H1 (cell line): ENCODE results near the gene GNG7. TPM values are rescaled to one million over a fixed set of nuclear protein-coding genes. Genes with fewer than 3 reads are reported as not detected.

Source experiments
- CTCF ChIA-PET: fragments of 300-600 bp; sonication (Branson Sonifier 250); formaldehyde crosslinking; loops from one replicate; lab custom pipeline; 2021; ENCODE audit not compliant: partially characterized antibody; lab: Charles Lee
- POLR2A ChIA-PET: fragments of 300-600 bp; sonication (Branson Sonifier 250); formaldehyde crosslinking; loops from one replicate; lab custom pipeline; 2021; ENCODE audit warnings: inconsistent platforms; ENCODE audit not compliant: partially characterized antibody; lab: Charles Lee
- DNase-seq, 2 experiments: peaks; one replicate each; pipeline versions ENCODE4 v3.0.0 to v3.0.0-alpha.2; 2010 to 2022; ENCODE audit warnings: low spot score in 2 of 2, low read depth in 1 of 2, mixed read lengths in 1 of 2
- FAIRE-seq: peaks from 2 replicates; lab custom pipeline; 2011; peaks lifted over from hg19 to GRCh38; lab: Jason Lieb, UNC
- H2AFZ ChIP-seq: 2 replicates; pipeline ENCODE4 v1.8.1; 2012; ENCODE audit warnings: low read length, inconsistent platforms
- H2AK5ac ChIP-seq: 2 replicates; pipeline ENCODE4 v1.6.1; 2013; ENCODE audit warnings: low read depth, low read length
- H2BK120ac ChIP-seq: replicated peaks from 2 replicates; pipeline ENCODE3; 2013; ENCODE audit warnings: low read depth, low read length, inconsistent platforms
- H2BK12ac ChIP-seq: 2 replicates; pipeline ENCODE4 v1.6.1; 2013; ENCODE audit warnings: low read depth, low read length
- H2BK15ac ChIP-seq: 2 replicates; pipeline ENCODE4 v1.6.1; 2013; ENCODE audit warnings: low read length
- H2BK20ac ChIP-seq: 2 replicates; pipeline ENCODE4 v1.6.1; 2013; ENCODE audit warnings: low read length
- H2BK5ac ChIP-seq: 2 replicates; pipeline ENCODE4 v1.6.1; 2013; ENCODE audit warnings: low read depth, low read length
- H3K14ac ChIP-seq: 2 replicates; pipeline ENCODE4 v1.6.1; 2013; ENCODE audit warnings: inconsistent platforms; ENCODE audit not compliant: insufficient read length
- H3K18ac ChIP-seq: 2 replicates; pipeline ENCODE4 v1.6.1; 2013; ENCODE audit warnings: low read length; ENCODE audit errors: extremely low read depth
- H3K23ac ChIP-seq: 2 replicates; pipeline ENCODE4 v1.6.1; 2013; ENCODE audit warnings: inconsistent platforms; ENCODE audit not compliant: insufficient read length
- H3K23me2 ChIP-seq: 2 replicates; pipeline ENCODE4 v1.6.1; 2013; ENCODE audit warnings: low read depth, low read length
- H3K27ac ChIP-seq: 2 replicates; pipeline ENCODE4 v1.6.1; 2011; ENCODE audit warnings: low read depth, low read length, inconsistent platforms
- H3K27me3 ChIP-seq, 4 experiments: replicated peaks in 1 of 4; 1 replicate in 1 of 4; 2 replicates in 3 of 4; pipeline versions ENCODE4 v1.6.1 to v1.8.1; 2011 to 2013; ENCODE audit warnings: low read length in 3 of 4, mild to moderate bottlenecking in 3 of 4, inconsistent platforms in 2 of 4, mixed read lengths in 2 of 4, moderate library complexity in 1 of 4; ENCODE audit not compliant: control insufficient read depth in 3 of 4, insufficient read depth in 3 of 4; ENCODE audit errors: extremely low read depth in 1 of 4
- H3K36me3 ChIP-seq, 4 experiments: 2 replicates each; pipeline versions ENCODE4 v1.6.1 to v1.8.1; 2011 to 2013; ENCODE audit warnings: mild to moderate bottlenecking in 4 of 4, low read length in 3 of 4, moderate library complexity in 2 of 4, control low read depth in 1 of 4, inconsistent platforms in 1 of 4; ENCODE audit not compliant: insufficient read depth in 4 of 4, control insufficient read depth in 2 of 4
- H3K4ac ChIP-seq: replicated peaks from 2 replicates; pipeline ENCODE3; 2013; ENCODE audit warnings: low read length, low read depth, mixed read lengths, inconsistent platforms; ENCODE audit not compliant: insufficient read length
- H3K4me1 ChIP-seq, 4 experiments: replicated peaks in 1 of 4; 1 replicate in 1 of 4; 2 replicates in 3 of 4; pipeline versions ENCODE4 v1.6.1 to v1.8.1; 2011 to 2013; ENCODE audit warnings: low read length in 3 of 4, inconsistent platforms in 2 of 4, mixed read lengths in 1 of 4; ENCODE audit not compliant: insufficient read depth in 4 of 4, control insufficient read depth in 3 of 4
- H3K4me2 ChIP-seq, 2 experiments: 2 replicates each; pipeline versions ENCODE4 v1.6.1 to v1.8.1; 2011 to 2013; ENCODE audit warnings: low read depth in 2 of 2, low read length in 2 of 2, control low read depth in 1 of 2, inconsistent platforms in 1 of 2, mild to moderate bottlenecking in 1 of 2; ENCODE audit not compliant: insufficient read depth in 1 of 2
- H3K4me3 ChIP-seq, 4 experiments: fragments of 200-600, 300-600 bp in 1 of 4; sonication (generic), shearing (Covaris generic), sonication (Bioruptor Twin) in 1 of 4; 2 replicates each; pipeline versions ENCODE4 v1.5.1 to v1.8.1; 2011 to 2016; ENCODE audit warnings: low read length in 4 of 4, low read depth in 3 of 4, control low read depth in 2 of 4, inconsistent platforms in 2 of 4, mild to moderate bottlenecking in 2 of 4, mixed read lengths in 1 of 4, moderate library complexity in 1 of 4; ENCODE audit not compliant: insufficient read depth in 2 of 4; ENCODE audit errors: extremely low read depth in 1 of 4
- H3K56ac ChIP-seq: replicated peaks from 2 replicates; pipeline ENCODE3; 2013; ENCODE audit warnings: low read depth, mild to moderate bottlenecking, mixed read lengths, low read length, inconsistent platforms; ENCODE audit not compliant: insufficient read length
- H3K79me1 ChIP-seq: 2 replicates; pipeline ENCODE4 v1.6.1; 2013; ENCODE audit warnings: low read depth, low read length, control low read depth
- H3K79me2 ChIP-seq, 2 experiments: 2 replicates each; pipeline versions ENCODE4 v1.6.1 to v1.8.1; 2012 to 2013; ENCODE audit warnings: low read length in 2 of 2, mild to moderate bottlenecking in 2 of 2, inconsistent platforms in 1 of 2; ENCODE audit not compliant: insufficient read depth in 2 of 2, control insufficient read depth in 1 of 2
- H3K9ac ChIP-seq, 4 experiments: replicated peaks in 1 of 4; 1 replicate in 1 of 4; 2 replicates in 3 of 4; pipeline versions ENCODE4 v1.6.1 to v1.8.1; 2011 to 2013; ENCODE audit warnings: low read depth in 3 of 4, low read length in 3 of 4, control low read depth in 2 of 4, mild to moderate bottlenecking in 2 of 4, moderate library complexity in 2 of 4, inconsistent platforms in 1 of 4; ENCODE audit errors: extremely low read depth in 1 of 4
- H3K9me3 ChIP-seq, 2 experiments: 2 replicates each; pipeline versions ENCODE4 v1.6.1 to v1.8.1; 2012 to 2013; ENCODE audit warnings: mild to moderate bottlenecking in 2 of 2, moderate library complexity in 2 of 2, control low read depth in 1 of 2, inconsistent platforms in 1 of 2, low read depth in 1 of 2, low read length in 1 of 2, mixed read lengths in 1 of 2; ENCODE audit not compliant: insufficient read depth in 2 of 2
- H4K20me1 ChIP-seq, 2 experiments: replicated peaks in 1 of 2; 2 replicates each; pipeline versions ENCODE3 to v1.8.1; 2011 to 2013; ENCODE audit warnings: inconsistent platforms in 2 of 2, low read length in 2 of 2, mild to moderate bottlenecking in 1 of 2; ENCODE audit not compliant: insufficient read depth in 2 of 2, control insufficient read depth in 1 of 2
- H4K5ac ChIP-seq: 2 replicates; pipeline ENCODE4 v1.6.1; 2013; ENCODE audit warnings: low read length, low read depth, mixed read lengths, inconsistent platforms; ENCODE audit not compliant: insufficient read length
- H4K8ac ChIP-seq: 2 replicates; pipeline ENCODE4 v1.8.0; 2013; ENCODE audit warnings: mild to moderate bottlenecking, moderate library complexity, low read length, inconsistent platforms; ENCODE audit not compliant: insufficient read depth; ENCODE audit errors: extremely low read depth
- H4K91ac ChIP-seq: replicated peaks from 2 replicates; pipeline ENCODE3; 2013; ENCODE audit warnings: low read length, mixed read lengths, inconsistent platforms; ENCODE audit not compliant: insufficient read length
- ATF2 ChIP-seq: IDR thresholded peaks from 2 replicates; pipeline ENCODE4 v1.6.1; 2012; ENCODE audit warnings: low read length, inconsistent platforms
- RAD21 ChIP-seq, 2 experiments: IDR thresholded peaks in 1 of 2; conservative IDR thresholded peaks in 1 of 2; 2 replicates each; pipeline ENCODE4 v1.6.1; 2011; ENCODE audit warnings: low read depth in 2 of 2, low read length in 2 of 2, improper control_type of control experiment in 1 of 2, inconsistent platforms in 1 of 2, mild to moderate bottlenecking in 1 of 2, moderate library complexity in 1 of 2
- WGBS, 2 experiments: shearing (Covaris generic) in 1 of 2; methylation state at CpG; one replicate each; pipeline versions ENCODE4 v1.1.6 to v1.1.7; 2013 to 2015; ENCODE audit warnings: low lambda C conversion rate in 2 of 2, mixed read lengths in 2 of 2, inconsistent platforms in 1 of 2, low coverage in 1 of 2, missing lambda C conversion rate in 1 of 2; ENCODE audit not compliant: insufficient replicate concordance in 2 of 2, insufficient coverage in 1 of 2, insufficient read length in 1 of 2; ENCODE audit errors: extremely low coverage in 1 of 2, missing lambda C conversion rate in 1 of 2; 5-methylcytosine and 5-hydroxymethylcytosine counted together
- polyA plus RNA-seq, 7 experiments: library from polyadenylated mRNA; depleted of rRNA in 3 of 7; stranded (reverse) in 5 of 7; unstranded in 2 of 7; fragments of >200 nt in 5 of 7; fragments of 200-250 nt in 2 of 7; gene quantifications; 1 replicate in 5 of 7; 2 replicates in 1 of 7; 4 replicates in 1 of 7; pipeline versions ENCODE4 v1.2.1 to v1.2.3, GENCODE V29; 2011 to 2013; ENCODE audit warnings: missing spikeins in 2 of 7, mixed read lengths in 2 of 7
- total RNA-seq: library from RNA; stranded (reverse); fragmentation: NEBNext Ultra II Directional; extraction: Animal tissue kit (Norgen Biotek cat#: 25700); gene quantifications from 2 replicates; pipeline ENCODE4 v1.2.1, GENCODE V29; 2021
- TF ChIP-seq, protein P1 (sequence below): IDR thresholded peaks from 2 replicates; pipeline ENCODE4 v1.6.1; 2011; ENCODE audit warnings: low read length, improper control_type of control experiment

GNG7 gene
- total and polyA plus RNA-seq, 2 of the 8 experiments (the other 6 are each of a cell fraction or from before 2014, with no cell fraction given), result 2.8 to 7.8 TPM

- Histone ChIP-seq H3K18ac (no peak overlapping the region), H3K27ac (no peak overlapping the region), H2BK20ac (no peak overlapping the region), H3K4me2 (no peak overlapping the region)
- TF ChIP-seq RAD21 (IDR thresholded peaks at IDR 0.05 in 1 of 2, conservative IDR thresholded peaks at IDR 0.05 in 1 of 2; ENCODE audit: low read depth in 2 of 2, low read length in 2 of 2), result no peak
- TF ChIP-seq, protein P1, sequence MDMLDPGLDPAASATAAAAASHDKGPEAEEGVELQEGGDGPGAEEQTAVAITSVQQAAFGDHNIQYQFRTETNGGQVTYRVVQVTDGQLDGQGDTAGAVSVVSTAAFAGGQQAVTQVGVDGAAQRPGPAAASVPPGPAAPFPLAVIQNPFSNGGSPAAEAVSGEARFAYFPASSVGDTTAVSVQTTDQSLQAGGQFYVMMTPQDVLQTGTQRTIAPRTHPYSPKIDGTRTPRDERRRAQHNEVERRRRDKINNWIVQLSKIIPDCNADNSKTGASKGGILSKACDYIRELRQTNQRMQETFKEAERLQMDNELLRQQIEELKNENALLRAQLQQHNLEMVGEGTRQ, result no peak
- TF ChIP-seq ATF2, result no peak
- TF ChIP-seq, all 59 proteins: peak for 0
- no peaks in the 10 kb centered on the region; a peak in 1 of 7 replicates for H3K27me3 ChIP-seq
- H3K14ac ChIP-seq, result no peak overlapping the region
- H3K4me3 ChIP-seq, result no peak overlapping the region
- no peaks in the 10 kb centered on the region for H3K36me3 ChIP-seq
- no peak overlapping the region for H3K23ac ChIP-seq
- FAIRE-seq (no peak), DNase-seq (no peak)
- H2AK5ac ChIP-seq, result no peak overlapping the region
- POLR2A ChIA-PET, result interaction anchor here (1.3 kb wide), 1 partner anchor 14 kb away, joined by 3 read pairs; no protein-coding TSS in a partner anchor
- no peaks in the 10 kb centered on the region for H3K9me3 ChIP-seq
- H4K8ac ChIP-seq, result no peak overlapping the region
- H2BK120ac ChIP-seq, result no peak overlapping the region
- H3K23me2 ChIP-seq, result no peaks in the 10 kb centered on the region
- no peak overlapping the region for H2AFZ ChIP-seq
- H3K79me1 ChIP-seq, result no peaks in the 10 kb centered on the region; the same call in 1 of the 2 replicates
- 14% methylated on average over 1 of the region's 2 CpGs; no CpG with 5 or more reads in 1 of the 2 experiments for WGBS, 2 experiments
- H4K91ac ChIP-seq, result no peak overlapping the region
- H3K9ac ChIP-seq, result no peak overlapping the region
- no peaks in the 10 kb centered on the region for H4K20me1 ChIP-seq
- CTCF ChIA-PET, result interaction anchor here (0.9 kb wide), 1 partner anchor 87 kb away, joined by 3 read pairs; no protein-coding TSS in a partner anchor
- H2BK15ac ChIP-seq, result no peak overlapping the region
- H3K4ac ChIP-seq, result no peak overlapping the region
- H3K56ac ChIP-seq, result no peak overlapping the region
- H2BK12ac ChIP-seq, result no peak overlapping the region
- H3K79me2 ChIP-seq, result no peaks in the 10 kb centered on the region
- no peak overlapping the region for H2BK5ac ChIP-seq
- H4K5ac ChIP-seq, result no peak overlapping the region
- peaks cover 0 to 4% (median 2%) of the 10 kb centered on the region in 4 experiments; a peak in 3 of 7 replicates for H3K4me1 ChIP-seq
These were observed 62.5 kb downstream of the GNG7 start for GRCh38 chr19:2639999-2640398.
